GM20000 (cell line): ENCODE results near the gene ASRGL1.

Experiments
- DNase-seq: peaks from one replicate; pipeline ENCODE4 v3.0.0; 2012; ENCODE audit warnings: low spot score
- CTCF ChIP-seq: IDR thresholded peaks from 2 replicates; pipeline ENCODE4 v1.5.1; 2012; ENCODE audit warnings: mild to moderate bottlenecking, control low read depth; ENCODE audit errors: extremely low read depth, missing control alignments

ASRGL1 gene

GRCh38 chr11:62431171-62431901, 94.1 kb downstream of the ASRGL1 start:
- TF ChIP-seq CTCF = no peak
- no peak for DNase-seq

GRCh38 chr11:62432695-62433094, 95.4 kb downstream of the ASRGL1 start:
- no peak for DNase-seq

GRCh38 chr11:62433141-62433903, 96.1 kb downstream of the ASRGL1 start:
- no peak for TF ChIP-seq CTCF
- DNase-seq = no peak

More at GRCh38 chr11:62432695-62433094, 95.4 kb downstream of the ASRGL1 start:
- no peak for TF ChIP-seq CTCF

GRCh38 chr11:62433904-62434276, 96.6 kb downstream of the ASRGL1 start:
- no peak for DNase-seq

GRCh38 chr11:62435846-62436660, 98.8 kb downstream of the ASRGL1 start:
- no peak for DNase-seq
- TF ChIP-seq CTCF = no peak

More at GRCh38 chr11:62433904-62434276, 96.6 kb downstream of the ASRGL1 start:
- TF ChIP-seq CTCF = no peak

- TF ChIP-seq CTCF = no peak
- DNase-seq = no peak
Observed at GRCh38 chr11:62437616-62438015, 100.4 kb downstream of the ASRGL1 start.
